Esophagus squamous epithelium (tissue), 5 donors: ENCODE measurements around the gene BBS7. TPM values are rescaled to one million over a fixed set of nuclear protein-coding genes. Genes with fewer than 3 reads are reported as not detected.

ENCODE experiments used
- DNase-seq: peaks from one replicate; lab custom pipeline; 2025; lab: John Stamatoyannopoulos, UW
- H3K27ac ChIP-seq, 4 donors: fragments of 200-600 bp; sonication (generic); one replicate each; pipeline ENCODE4 v1.5.1; 2016 to 2019; ENCODE audit warnings: mild to moderate bottlenecking in 1 of 4
- H3K27me3 ChIP-seq, 4 donors: fragments of 200-600 bp; sonication (generic); 1 replicate in 3 of 4; 2 replicates in 1 of 4; pipeline versions ENCODE4 v1.5.1 to v1.6.0; 2017 to 2021; ENCODE audit warnings: antibody characterized with exemption in 1 of 4
- H3K36me3 ChIP-seq, 3 donors: fragments of 200-600 bp; sonication (generic); one replicate each; pipeline ENCODE4 v1.5.1; 2016 to 2019
- H3K4me1 ChIP-seq, 3 donors: fragments of 200-600 bp; sonication (generic); one replicate each; pipeline ENCODE4 v1.5.1; 2017 to 2019
- H3K4me3 ChIP-seq, 4 donors: fragments of 200-600 bp; sonication (generic); 1 replicate in 3 of 4; 2 replicates in 1 of 4; pipeline ENCODE4 v1.5.1; 2016 to 2019; ENCODE audit warnings: mild to moderate bottlenecking in 2 of 4, moderate library complexity in 1 of 4
- H3K9me3 ChIP-seq, 3 donors: fragments of 200-600 bp; sonication (generic); one replicate each; pipeline ENCODE4 v1.5.1; 2016 to 2019
- POLR2A ChIP-seq, 4 donors: fragments of 450-650 bp; IDR thresholded peaks; one replicate each; pipeline ENCODE4 v1.6.1; 2017; ENCODE audit warnings: antibody characterized with exemption in 4 of 4, mild to moderate bottlenecking in 4 of 4, moderate library complexity in 3 of 4
- WGBS, 2 donors: methylation state at CpG; one replicate each; pipeline ENCODE4 v1.1.5; 2018; 5-methylcytosine and 5-hydroxymethylcytosine counted together
- intact Hi-C: fragments of 100-400 bp; cut with DNase I; formaldehyde crosslinking; loops from one replicate; pipeline ENCODE4 v1.15.0; 2022
- total RNA-seq, 4 donors: library from RNA; depleted of rRNA; stranded (reverse); fragments of >200 nt; gene quantifications; one replicate each; pipeline ENCODE4 v1.1.0, GENCODE V29; 2016
- TF ChIP-seq, protein P1 (sequence below), 6 experiments: fragments of 450-650 bp in 4 of 6; fragments of 200-600 bp in 2 of 6; sonication (generic) in 2 of 6; IDR thresholded peaks; one replicate each; pipeline ENCODE4 v1.5.1; 2016 to 2019; ENCODE audit warnings: antibody characterized with exemption in 6 of 6, mild to moderate bottlenecking in 4 of 6, moderate library complexity in 4 of 6
- donor health status: DM: yes; HTN: yes; CAD: no.

BBS7 gene
- total RNA-seq, 4 donors from 2014 or later = 10.5 to 16.6 (median 11.8) TPM

DNA sequence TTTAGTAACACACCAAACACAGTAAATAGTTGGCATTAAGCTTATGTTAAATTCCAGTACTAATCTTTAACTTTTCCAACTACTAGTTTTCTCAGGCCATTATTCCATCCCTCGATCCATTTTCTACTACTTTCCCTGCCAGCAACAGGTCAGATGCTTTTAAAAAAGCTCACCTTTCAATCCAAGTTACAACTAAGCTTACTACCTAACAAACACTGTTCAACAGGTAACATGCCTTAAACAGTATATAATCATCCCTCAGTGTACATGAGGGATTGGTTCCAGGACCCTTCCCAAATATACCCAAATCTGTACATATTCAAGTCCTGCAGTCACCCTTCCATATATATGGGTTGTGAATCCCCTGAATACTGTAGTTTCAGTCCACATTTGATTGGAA lies 52.1 kb downstream of the BBS7 start:
- TF ChIP-seq POLR2A (IDR thresholded peaks at IDR 0.05) = no peak
- TF ChIP-seq, protein P1, sequence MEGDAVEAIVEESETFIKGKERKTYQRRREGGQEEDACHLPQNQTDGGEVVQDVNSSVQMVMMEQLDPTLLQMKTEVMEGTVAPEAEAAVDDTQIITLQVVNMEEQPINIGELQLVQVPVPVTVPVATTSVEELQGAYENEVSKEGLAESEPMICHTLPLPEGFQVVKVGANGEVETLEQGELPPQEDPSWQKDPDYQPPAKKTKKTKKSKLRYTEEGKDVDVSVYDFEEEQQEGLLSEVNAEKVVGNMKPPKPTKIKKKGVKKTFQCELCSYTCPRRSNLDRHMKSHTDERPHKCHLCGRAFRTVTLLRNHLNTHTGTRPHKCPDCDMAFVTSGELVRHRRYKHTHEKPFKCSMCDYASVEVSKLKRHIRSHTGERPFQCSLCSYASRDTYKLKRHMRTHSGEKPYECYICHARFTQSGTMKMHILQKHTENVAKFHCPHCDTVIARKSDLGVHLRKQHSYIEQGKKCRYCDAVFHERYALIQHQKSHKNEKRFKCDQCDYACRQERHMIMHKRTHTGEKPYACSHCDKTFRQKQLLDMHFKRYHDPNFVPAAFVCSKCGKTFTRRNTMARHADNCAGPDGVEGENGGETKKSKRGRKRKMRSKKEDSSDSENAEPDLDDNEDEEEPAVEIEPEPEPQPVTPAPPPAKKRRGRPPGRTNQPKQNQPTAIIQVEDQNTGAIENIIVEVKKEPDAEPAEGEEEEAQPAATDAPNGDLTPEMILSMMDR (IDR thresholded peaks at IDR 0.05) = no peak
- no peaks in the 10 kb centered on the region for H3K9me3 ChIP-seq
- H3K4me1 ChIP-seq = peaks cover 0 to 17% (median 8%) of the 10 kb centered on the region in 3 donors
- H3K4me3 ChIP-seq = no peak overlapping the region
- no peak overlapping the region for H3K27ac ChIP-seq
- 38 to 39% methylated on average over 1 of the region's 1 CpG for WGBS, 2 donors
- peaks cover 0 to 76% (median 19%) of the 10 kb centered on the region in 3 donors for H3K36me3 ChIP-seq
- no peaks in the 10 kb centered on the region for H3K27me3 ChIP-seq
- intact Hi-C loops = no loop called here
- DNase-seq = no peak

GRCh38 chr4:121817701-121818100 lies 52.6 kb downstream of the BBS7 start:
- DNase-seq = no peak
- Histone ChIP-seq H3K4me1 (peaks cover 0 to 12% (median 3%) of the 10 kb centered on the region in 3 donors), H3K27me3 (no peaks in the 10 kb centered on the region), H3K36me3 (peaks cover 0 to 81% (median 19%) of the 10 kb centered on the region in 3 donors), H3K9me3 (no peaks in the 10 kb centered on the region), H3K4me3 (no peak overlapping the region), H3K27ac (no peak overlapping the region)
- no peak for TF ChIP-seq POLR2A (IDR thresholded peaks at IDR 0.05)
- TF ChIP-seq, protein P1 (IDR thresholded peaks at IDR 0.05) = no peak
- 70 to 82% methylated on average over 1 of the region's 1 CpG for WGBS, 2 donors
- intact Hi-C loops = no loop called here

GRCh38 chr4:121817006-121817405 lies 53.3 kb downstream of the BBS7 start:
- H3K4me1 ChIP-seq = peaks cover 0 to 5% (median 0%) of the 10 kb centered on the region in 3 donors
- H3K27ac ChIP-seq = no peak overlapping the region
- WGBS, 2 donors = 74 to 78% methylated on average over 3 of the region's 3 CpGs
- no peak for DNase-seq
- H3K4me3 ChIP-seq = no peak overlapping the region
- H3K36me3 ChIP-seq = peaks cover 0 to 88% (median 23%) of the 10 kb centered on the region in 3 donors
- H3K27me3 ChIP-seq = no peaks in the 10 kb centered on the region
- intact Hi-C loops = no loop called here
- H3K9me3 ChIP-seq = no peaks in the 10 kb centered on the region
- TF ChIP-seq POLR2A (IDR thresholded peaks at IDR 0.05) = no peak
- TF ChIP-seq, protein P1 (IDR thresholded peaks at IDR 0.05) = no peak

DNA sequence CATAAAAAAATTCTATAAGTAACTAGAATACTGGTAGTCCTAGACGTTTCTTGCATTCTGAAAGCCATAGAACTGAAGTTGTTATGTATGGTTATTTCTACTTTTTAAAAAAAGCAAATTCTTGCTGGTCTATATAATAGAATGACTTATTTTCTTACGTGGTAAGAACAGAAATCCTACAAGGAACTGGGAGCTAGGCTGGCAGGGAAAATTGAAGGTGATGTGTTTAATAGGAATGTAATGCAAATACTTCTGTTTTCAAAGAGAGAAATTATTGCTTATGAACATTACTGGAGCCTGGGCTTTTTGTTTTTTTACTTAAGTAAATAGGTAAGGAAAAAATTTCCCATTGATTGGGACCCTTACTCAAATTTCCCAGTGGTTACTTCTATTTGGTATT lies 55.5 kb downstream of the BBS7 start:
- H3K4me1 ChIP-seq = no peaks in the 10 kb centered on the region
- no peaks in the 10 kb centered on the region for H3K27me3 ChIP-seq
- DNase-seq = no peak
- H3K27ac ChIP-seq = no peak overlapping the region
- no peak overlapping the region for H3K4me3 ChIP-seq
- intact Hi-C loops = no loop called here
- WGBS, 2 donors = 75 to 81% methylated on average over 2 of the region's 2 CpGs
- no peaks in the 10 kb centered on the region for H3K9me3 ChIP-seq
- H3K36me3 ChIP-seq = peaks cover 0 to 100% (median 23%) of the 10 kb centered on the region in 3 donors
- TF ChIP-seq, protein P1 (IDR thresholded peaks at IDR 0.05) = no peak
- TF ChIP-seq POLR2A (IDR thresholded peaks at IDR 0.05) = no peak

DNA sequence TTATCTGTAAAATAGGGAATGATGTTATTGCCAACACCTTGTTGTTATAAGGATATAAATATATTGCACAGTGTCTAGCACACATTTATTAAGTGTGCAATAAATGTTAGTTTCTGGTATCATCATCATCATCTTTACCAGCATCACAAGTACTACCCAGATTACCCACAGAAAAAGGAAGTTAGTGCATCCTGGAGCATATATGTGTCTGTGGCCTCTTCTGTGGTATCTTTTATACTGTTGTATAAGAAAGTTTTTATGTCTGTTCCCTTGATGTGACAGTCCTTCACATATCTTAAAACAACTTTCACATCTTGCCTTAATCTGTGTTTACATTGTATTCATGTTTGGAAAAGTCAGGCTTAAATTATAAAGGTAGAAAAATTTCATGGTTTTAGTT lies 59.2 kb downstream of the BBS7 start:
- no peak overlapping the region for H3K27ac ChIP-seq
- no peaks in the 10 kb centered on the region for H3K27me3 ChIP-seq
- TF ChIP-seq POLR2A (IDR thresholded peaks at IDR 0.05) = no peak
- TF ChIP-seq, protein P1 (IDR thresholded peaks at IDR 0.05) = no peak
- no peak overlapping the region for H3K4me3 ChIP-seq
- no peaks in the 10 kb centered on the region for H3K9me3 ChIP-seq
- DNase-seq = no peak
- H3K4me1 ChIP-seq = no peaks in the 10 kb centered on the region
- H3K36me3 ChIP-seq = peaks cover 0 to 100% (median 10%) of the 10 kb centered on the region in 3 donors
- intact Hi-C loops = no loop called here
